HEK293 (cell line): ENCODE data around the gene MUCL3.
A peak's percentile ranks its signal among the peaks of the same experiment; 100 is the strongest.

ENCODE experiments used
- BCL11B ChIP-seq: fragments of 450-650 bp; formaldehyde crosslinking; IDR thresholded peaks from 2 replicates; pipeline ENCODE4 v1.5.1; 2016; ENCODE audit warnings: low read depth, missing biosample characterization, missing genetic modification characterization
- EGR2 ChIP-seq: fragments of 450-650 bp; formaldehyde crosslinking; IDR thresholded peaks from 2 replicates; pipeline ENCODE4 v1.5.1; 2016; ENCODE audit warnings: low read depth, missing biosample characterization, missing genetic modification characterization
- GLI2 ChIP-seq: fragments of 450-650 bp; formaldehyde crosslinking; IDR thresholded peaks from 2 replicates; pipeline ENCODE4; 2017; ENCODE audit warnings: missing biosample characterization, missing genetic modification characterization, low read depth, borderline replicate concordance
- KLF10 ChIP-seq: fragments of 450-650 bp; IDR thresholded peaks from 2 replicates; pipeline ENCODE4 v1.5.1; 2018; ENCODE audit warnings: missing biosample characterization, mild to moderate bottlenecking, missing genetic modification characterization
- PATZ1 ChIP-seq: fragments of 450-650 bp; formaldehyde crosslinking; IDR thresholded peaks from 2 replicates; pipeline ENCODE4 v1.5.1; 2016; ENCODE audit warnings: missing biosample characterization, missing genetic modification characterization
- REPIN1 ChIP-seq: fragments of 450-650 bp; formaldehyde crosslinking; IDR thresholded peaks from 2 replicates; pipeline ENCODE4 v1.5.1; 2017; ENCODE audit warnings: missing biosample characterization, missing genetic modification characterization, low read depth
- SCRT2 ChIP-seq: fragments of 450-650 bp; formaldehyde crosslinking; IDR thresholded peaks from 2 replicates; pipeline ENCODE4 v1.5.1; 2016; ENCODE audit warnings: missing biosample characterization, missing genetic modification characterization
- SETDB1 ChIP-seq: IDR thresholded peaks from one replicate; pipeline ENCODE4 v1.6.1; 2017; ENCODE audit warnings: mild to moderate bottlenecking, low read length, moderate library complexity, mixed read lengths; ENCODE audit not compliant: insufficient read length
- SP3 ChIP-seq: fragments of 450-650 bp; formaldehyde crosslinking; IDR thresholded peaks from 2 replicates; pipeline ENCODE4 v1.5.1; 2016; ENCODE audit warnings: missing biosample characterization, missing genetic modification characterization
- SP7 ChIP-seq: fragments of 450-650 bp; formaldehyde crosslinking; IDR thresholded peaks from 2 replicates; pipeline ENCODE4 v1.5.1; 2016; ENCODE audit warnings: missing biosample characterization, missing genetic modification characterization
- TRIM28 ChIP-seq: IDR thresholded peaks from 2 replicates; pipeline ENCODE4 v1.6.1; 2011; ENCODE audit warnings: low read length, control low read depth, borderline replicate concordance
- YY2 ChIP-seq: fragments of 450-650 bp; formaldehyde crosslinking; IDR thresholded peaks from 2 replicates; pipeline ENCODE4 v1.5.1; 2016; ENCODE audit warnings: missing biosample characterization, missing genetic modification characterization
- ZBTB17 ChIP-seq: fragments of 450-650 bp; formaldehyde crosslinking; IDR thresholded peaks from 2 replicates; pipeline ENCODE4 v1.5.1; 2016; ENCODE audit warnings: missing biosample characterization, missing genetic modification characterization
- ZBTB48 ChIP-seq: fragments of 450-650 bp; formaldehyde crosslinking; IDR thresholded peaks from 2 replicates; pipeline ENCODE4 v1.5.1; 2016; ENCODE audit warnings: missing biosample characterization, missing genetic modification characterization
- ZFP41 ChIP-seq: fragments of 450-650 bp; formaldehyde crosslinking; IDR thresholded peaks from 2 replicates; pipeline ENCODE4 v1.5.1; 2016; ENCODE audit warnings: missing biosample characterization, missing genetic modification characterization, borderline replicate concordance
- ZIC2 ChIP-seq: fragments of 450-650 bp; formaldehyde crosslinking; IDR thresholded peaks from 2 replicates; pipeline ENCODE4 v1.5.1; 2016; ENCODE audit warnings: missing biosample characterization, missing genetic modification characterization
- ZNF121 ChIP-seq: fragments of 450-650 bp; formaldehyde crosslinking; IDR thresholded peaks from 2 replicates; pipeline ENCODE4 v1.5.1; 2016; ENCODE audit warnings: missing biosample characterization, missing genetic modification characterization
- ZNF169 ChIP-seq: fragments of 450-650 bp; formaldehyde crosslinking; IDR thresholded peaks from 2 replicates; pipeline ENCODE4 v1.5.1; 2016; ENCODE audit warnings: missing biosample characterization, missing genetic modification characterization
- ZNF2 ChIP-seq: fragments of 450-650 bp; formaldehyde crosslinking; IDR thresholded peaks from 2 replicates; pipeline ENCODE4 v1.5.1; 2016; ENCODE audit warnings: missing biosample characterization, missing genetic modification characterization
- ZNF202 ChIP-seq: fragments of 450-650 bp; formaldehyde crosslinking; IDR thresholded peaks from 2 replicates; pipeline ENCODE4 v1.5.1; 2016; ENCODE audit warnings: missing biosample characterization, missing genetic modification characterization, borderline replicate concordance
- ZNF211 ChIP-seq: fragments of 450-650 bp; formaldehyde crosslinking; IDR thresholded peaks from 2 replicates; pipeline ENCODE4 v1.5.1; 2016; ENCODE audit warnings: low read depth, missing biosample characterization, missing genetic modification characterization
- ZNF223 ChIP-seq: fragments of 450-650 bp; formaldehyde crosslinking; IDR thresholded peaks from 2 replicates; pipeline ENCODE4 v1.5.1; 2016; ENCODE audit warnings: missing biosample characterization, missing genetic modification characterization
- ZNF292 ChIP-seq: fragments of 450-650 bp; formaldehyde crosslinking; IDR thresholded peaks from 2 replicates; pipeline ENCODE4 v1.5.1; 2016; ENCODE audit warnings: low read depth, missing biosample characterization, missing genetic modification characterization, borderline replicate concordance
- ZNF341 ChIP-seq: fragments of 450-650 bp; formaldehyde crosslinking; IDR thresholded peaks from 2 replicates; pipeline ENCODE4; 2016; ENCODE audit warnings: low read depth, missing biosample characterization, missing genetic modification characterization
- ZNF354C ChIP-seq: fragments of 450-650 bp; formaldehyde crosslinking; IDR thresholded peaks from 2 replicates; pipeline ENCODE4 v1.5.1; 2016; ENCODE audit warnings: missing biosample characterization, missing genetic modification characterization, low read depth, borderline replicate concordance
- ZNF366 ChIP-seq: fragments of 450-650 bp; formaldehyde crosslinking; conservative IDR thresholded peaks from 2 replicates; pipeline ENCODE4 v1.5.1; 2016; ENCODE audit warnings: missing biosample characterization, missing genetic modification characterization
- ZNF433 ChIP-seq: fragments of 450-650 bp; formaldehyde crosslinking; IDR thresholded peaks from 2 replicates; pipeline ENCODE4 v1.5.1; 2016; ENCODE audit warnings: missing biosample characterization, missing genetic modification characterization, low read depth
- ZNF560 ChIP-seq: fragments of 450-650 bp; formaldehyde crosslinking; IDR thresholded peaks from 2 replicates; pipeline ENCODE4 v1.5.1; 2017; ENCODE audit warnings: missing biosample characterization, missing genetic modification characterization, borderline replicate concordance
- ZNF561 ChIP-seq: fragments of 450-650 bp; IDR thresholded peaks from 2 replicates; pipeline ENCODE4 v1.5.1; 2018; ENCODE audit warnings: missing biosample characterization, missing genetic modification characterization, borderline replicate concordance
- ZNF585B ChIP-seq: fragments of 450-650 bp; formaldehyde crosslinking; IDR thresholded peaks from 2 replicates; pipeline ENCODE4 v1.5.1; 2016; ENCODE audit warnings: missing biosample characterization, missing genetic modification characterization
- ZNF600 ChIP-seq: fragments of 450-650 bp; formaldehyde crosslinking; IDR thresholded peaks from 2 replicates; pipeline ENCODE4 v1.5.1; 2016; ENCODE audit warnings: missing biosample characterization, missing genetic modification characterization
- ZNF623 ChIP-seq: fragments of 450-650 bp; formaldehyde crosslinking; IDR thresholded peaks from 2 replicates; pipeline ENCODE4 v1.5.1; 2016; ENCODE audit warnings: missing biosample characterization, missing genetic modification characterization
- ZNF670 ChIP-seq: fragments of 450-650 bp; formaldehyde crosslinking; IDR thresholded peaks from 2 replicates; pipeline ENCODE4 v1.5.1; 2016; ENCODE audit warnings: missing biosample characterization, missing genetic modification characterization, low read depth
- ZNF792 ChIP-seq: fragments of 450-650 bp; formaldehyde crosslinking; IDR thresholded peaks from 2 replicates; pipeline ENCODE4 v1.5.1; 2016; ENCODE audit warnings: missing biosample characterization, missing genetic modification characterization
- TF ChIP-seq, protein P1 (sequence below): fragments of 450-650 bp; formaldehyde crosslinking; IDR thresholded peaks from 2 replicates; pipeline ENCODE4 v1.5.1; 2016; ENCODE audit warnings: missing biosample characterization, missing genetic modification characterization, low read depth
- TF ChIP-seq, protein P2 (sequence below): fragments of 450-650 bp; IDR thresholded peaks from 2 replicates; pipeline ENCODE4 v1.5.1; 2018; ENCODE audit warnings: missing biosample characterization, missing genetic modification characterization

MUCL3 gene

GRCh38 chr6:30981942-30982772, 41.4 kb downstream of the MUCL3 start (continued):
- no peak for TF ChIP-seq ZNF561
- no peak for TF ChIP-seq ZNF354C (tag by site-specific recombination)
- no peak for TF ChIP-seq ZNF223 (tag by site-specific recombination)
- TF ChIP-seq ZNF121 (tag by site-specific recombination), result no peak
- peak; percentile 66 for TF ChIP-seq ZNF600 (tag by site-specific recombination)
- TF ChIP-seq ZNF211 (tag by site-specific recombination), result no peak
- no peak for TF ChIP-seq YY2 (tag by site-specific recombination)
- TF ChIP-seq SCRT2, result no peak
- TF ChIP-seq ZNF292, result no peak
- no peak for TF ChIP-seq KLF10 (tag by site-specific recombination)
- TF ChIP-seq ZBTB17 (tag by site-specific recombination), result peak; percentile 66
- TF ChIP-seq PATZ1 (tag by site-specific recombination), result no peak
- TF ChIP-seq REPIN1 (tag by site-specific recombination), result no peak
- no peak for TF ChIP-seq SETDB1
- no peak for TF ChIP-seq ZNF202
- TF ChIP-seq ZNF670 (tag by site-specific recombination), result no peak
- TF ChIP-seq ZFP41 (tag by site-specific recombination), result no peak
- no peak for TF ChIP-seq ZNF341 (tag by site-specific recombination)
- TF ChIP-seq ZNF623 (tag by site-specific recombination), result no peak
- no peak for TF ChIP-seq BCL11B (tag by site-specific recombination)
- no peak for TF ChIP-seq ZNF585B (tag by site-specific recombination)
- TF ChIP-seq SP3 (tag by site-specific recombination), result peak; percentile 58
- TF ChIP-seq SP7, result no peak
- TF ChIP-seq, protein P1, sequence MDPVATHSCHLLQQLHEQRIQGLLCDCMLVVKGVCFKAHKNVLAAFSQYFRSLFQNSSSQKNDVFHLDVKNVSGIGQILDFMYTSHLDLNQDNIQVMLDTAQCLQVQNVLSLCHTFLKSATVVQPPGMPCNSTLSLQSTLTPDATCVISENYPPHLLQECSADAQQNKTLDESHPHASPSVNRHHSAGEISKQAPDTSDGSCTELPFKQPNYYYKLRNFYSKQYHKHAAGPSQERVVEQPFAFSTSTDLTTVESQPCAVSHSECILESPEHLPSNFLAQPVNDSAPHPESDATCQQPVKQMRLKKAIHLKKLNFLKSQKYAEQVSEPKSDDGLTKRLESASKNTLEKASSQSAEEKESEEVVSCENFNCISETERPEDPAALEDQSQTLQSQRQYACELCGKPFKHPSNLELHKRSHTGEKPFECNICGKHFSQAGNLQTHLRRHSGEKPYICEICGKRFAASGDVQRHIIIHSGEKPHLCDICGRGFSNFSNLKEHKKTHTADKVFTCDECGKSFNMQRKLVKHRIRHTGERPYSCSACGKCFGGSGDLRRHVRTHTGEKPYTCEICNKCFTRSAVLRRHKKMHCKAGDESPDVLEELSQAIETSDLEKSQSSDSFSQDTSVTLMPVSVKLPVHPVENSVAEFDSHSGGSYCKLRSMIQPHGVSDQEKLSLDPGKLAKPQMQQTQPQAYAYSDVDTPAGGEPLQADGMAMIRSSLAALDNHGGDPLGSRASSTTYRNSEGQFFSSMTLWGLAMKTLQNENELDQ (tag by site-specific recombination), result no peak
- TF ChIP-seq GLI2 (tag by site-specific recombination), result no peak
- TF ChIP-seq ZNF560 (tag by site-specific recombination), result no peak
- TF ChIP-seq ZIC2 (tag by site-specific recombination), result no peak
- no peak for TF ChIP-seq ZNF433 (tag by site-specific recombination)
- TF ChIP-seq ZNF792, result no peak
- TF ChIP-seq ZNF2 (tag by site-specific recombination), result peak; percentile 56; the same call in 1 of the 2 replicates
- TF ChIP-seq, protein P2, sequence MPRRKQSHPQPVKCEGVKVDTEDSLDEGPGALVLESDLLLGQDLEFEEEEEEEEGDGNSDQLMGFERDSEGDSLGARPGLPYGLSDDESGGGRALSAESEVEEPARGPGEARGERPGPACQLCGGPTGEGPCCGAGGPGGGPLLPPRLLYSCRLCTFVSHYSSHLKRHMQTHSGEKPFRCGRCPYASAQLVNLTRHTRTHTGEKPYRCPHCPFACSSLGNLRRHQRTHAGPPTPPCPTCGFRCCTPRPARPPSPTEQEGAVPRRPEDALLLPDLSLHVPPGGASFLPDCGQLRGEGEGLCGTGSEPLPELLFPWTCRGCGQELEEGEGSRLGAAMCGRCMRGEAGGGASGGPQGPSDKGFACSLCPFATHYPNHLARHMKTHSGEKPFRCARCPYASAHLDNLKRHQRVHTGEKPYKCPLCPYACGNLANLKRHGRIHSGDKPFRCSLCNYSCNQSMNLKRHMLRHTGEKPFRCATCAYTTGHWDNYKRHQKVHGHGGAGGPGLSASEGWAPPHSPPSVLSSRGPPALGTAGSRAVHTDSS (tag by site-specific recombination), result no peak
- TF ChIP-seq ZBTB48, result peak; percentile 21; the same call in 1 of the 2 replicates
- TF ChIP-seq ZNF366 (tag by site-specific recombination), result peak; percentile 22; the same call in 1 of the 2 replicates
- no peak for TF ChIP-seq ZNF169 (tag by site-specific recombination)
- peak; percentile 31; the same call in 1 of the 2 replicates for TF ChIP-seq EGR2 (tag by site-specific recombination)
- TF ChIP-seq TRIM28, result peak; percentile 78
